HuH-7 (cell line): Measurements from ENCODE around the gene PARD3.
"Not testable (repeated sequence)": the region's sequence is repeated elsewhere in the genome, so short reads cannot be mapped to it uniquely, and the experiment has no call there.

Source experiments
- DNase-seq: peaks from one replicate; pipeline ENCODE4 v3.0.0; 2011; ENCODE audit warnings: low spot score

The PARD3 gene

GRCh38 chr10:34378297-34378696 lies 436.8 kb downstream of the PARD3 start:
- DNase-seq, result no peak

- DNase-seq, result no peak
Measured at GRCh38 chr10:34377833-34378232, 437.3 kb downstream of the PARD3 start.

- no peak for DNase-seq
Measured at GRCh38 chr10:34374356-34375045, 440.6 kb downstream of the PARD3 start.

GRCh38 chr10:34373211-34373610 lies 441.9 kb downstream of the PARD3 start:
- no peak for DNase-seq

GRCh38 chr10:34372509-34372908 lies 442.6 kb downstream of the PARD3 start:
- no peak for DNase-seq

GRCh38 chr10:34370126-34370525 lies 445.0 kb downstream of the PARD3 start:
- no peak for DNase-seq

- no peak for DNase-seq
Measured at GRCh38 chr10:34369120-34369519, 446.0 kb downstream of the PARD3 start.

- no peak for DNase-seq
Measured at GRCh38 chr10:34364253-34365037, 450.7 kb downstream of the PARD3 start.

- no peak for DNase-seq
Measured at GRCh38 chr10:34360984-34361383, 454.1 kb downstream of the PARD3 start.

- DNase-seq, result no peak
Measured at GRCh38 chr10:34359435-34359813, 455.7 kb downstream of the PARD3 start.

GRCh38 chr10:34358729-34359434 lies 456.2 kb downstream of the PARD3 start:
- DNase-seq, result no peak

GRCh38 chr10:34356463-34356862 lies 458.6 kb downstream of the PARD3 start:
- DNase-seq, result no peak

- not testable (repeated sequence) for DNase-seq
Measured at GRCh38 chr10:34353530-34353929, 461.6 kb downstream of the PARD3 start.

- not testable (repeated sequence) for DNase-seq
Measured at GRCh38 chr10:34352599-34353204, 462.4 kb downstream of the PARD3 start.

GRCh38 chr10:34351161-34351560 lies 463.9 kb downstream of the PARD3 start:
- no peak for DNase-seq

- no peak for DNase-seq
Measured at GRCh38 chr10:34348917-34349485, 466.1 kb downstream of the PARD3 start.

GRCh38 chr10:34348021-34348420 lies 467.1 kb downstream of the PARD3 start:
- no peak for DNase-seq

GRCh38 chr10:34347131-34347530 lies 468.0 kb downstream of the PARD3 start:
- no peak for DNase-seq

- DNase-seq, result no peak
Measured at GRCh38 chr10:34346516-34347100, 468.5 kb downstream of the PARD3 start.

- peak; percentile 76 for DNase-seq
Measured at GRCh38 chr10:34345383-34345782, 469.7 kb downstream of the PARD3 start.

- DNase-seq, result no peak
Measured at GRCh38 chr10:34343764-34344163, 471.3 kb downstream of the PARD3 start.

GRCh38 chr10:34341473-34341872 lies 473.6 kb downstream of the PARD3 start:
- no peak for DNase-seq
